ENCODE data around the gene KCTD5.

KCTD5 gene

GRCh38 chr16:2708955-2709587, 26.7 kb downstream of the KCTD5 start:
- no peak for DNase-seq (ENCODE audit: low read depth in 2 of 2, low spot score in 1 of 2)

- no peak for DNase-seq (ENCODE audit: low read depth in 2 of 2, low spot score in 1 of 2)
Measured at GRCh38 chr16:2709588-2709984, 27.3 kb downstream of the KCTD5 start.

- DNase-seq (ENCODE audit: low read depth in 2 of 2, low spot score in 1 of 2): no peak
Measured at GRCh38 chr16:2710021-2710710, 27.8 kb downstream of the KCTD5 start.

GRCh38 chr16:2710711-2711231, 28.4 kb downstream of the KCTD5 start:
- DNase-seq (ENCODE audit: low read depth in 2 of 2, low spot score in 1 of 2): no peak

- no peak for DNase-seq (ENCODE audit: low read depth in 2 of 2, low spot score in 1 of 2)
Measured at GRCh38 chr16:2711370-2712062, 29.2 kb downstream of the KCTD5 start.

GRCh38 chr16:2712063-2712441, 29.7 kb downstream of the KCTD5 start:
- DNase-seq (ENCODE audit: low read depth in 2 of 2, low spot score in 1 of 2): no peak

- no peak for DNase-seq (ENCODE audit: low read depth in 2 of 2, low spot score in 1 of 2)
Measured at GRCh38 chr16:2712546-2712945, 30.2 kb downstream of the KCTD5 start.

- no peak for DNase-seq (ENCODE audit: low read depth in 2 of 2, low spot score in 1 of 2)
Measured at GRCh38 chr16:2713523-2713922, 31.2 kb downstream of the KCTD5 start.

GRCh38 chr16:2713985-2714774, 31.9 kb downstream of the KCTD5 start:
- no peak for DNase-seq (ENCODE audit: low read depth in 2 of 2, low spot score in 1 of 2)

GRCh38 chr16:2715064-2715463, 32.7 kb downstream of the KCTD5 start:
- no peak for DNase-seq (ENCODE audit: low read depth in 2 of 2, low spot score in 1 of 2)

GRCh38 chr16:2715519-2715918, 33.2 kb downstream of the KCTD5 start:
- DNase-seq (ENCODE audit: low read depth in 2 of 2, low spot score in 1 of 2): peak; percentile 60 to 78

- no peak for DNase-seq (ENCODE audit: low read depth in 2 of 2, low spot score in 1 of 2)
Measured at GRCh38 chr16:2715966-2716885, 33.9 kb downstream of the KCTD5 start.

GRCh38 chr16:2716948-2717347, 34.6 kb downstream of the KCTD5 start:
- no peak for DNase-seq (ENCODE audit: low read depth in 2 of 2, low spot score in 1 of 2)

- no peak for DNase-seq (ENCODE audit: low read depth in 2 of 2, low spot score in 1 of 2)
Measured at GRCh38 chr16:2717383-2718263, 35.3 kb downstream of the KCTD5 start.

- no peak for DNase-seq (ENCODE audit: low read depth in 2 of 2, low spot score in 1 of 2)
Measured at GRCh38 chr16:2719328-2720063, 37.2 kb downstream of the KCTD5 start.

- no peak for DNase-seq (ENCODE audit: low read depth in 2 of 2, low spot score in 1 of 2)
Measured at GRCh38 chr16:2720064-2720457, 37.7 kb downstream of the KCTD5 start, which contains the start of gene PRSS27. Gene PRSS27, minus strand, starts transcription at chr16:2720224. Its CDS starts 64 bp downstream, at chr16:2720160.

GRCh38 chr16:2720719-2721633, 38.7 kb downstream of the KCTD5 start:
- DNase-seq (ENCODE audit: low read depth in 2 of 2, low spot score in 1 of 2): peak; percentile 58 to 62
